ENCODE measurements around the gene KCTD20. TPM values are rescaled to one million over a fixed set of nuclear protein-coding genes. Genes with fewer than 3 reads are reported as not detected.

KCTD20 gene
- total RNA-seq, 1 experiment from 2014 or later: 41.6 TPM

- in situ Hi-C loops (cut with HindIII; ENCODE audit: low pct_unique_long_range_greater_than_20kb, low sequenced_read_pairs): no loop called here
These were observed 41.9 kb downstream of the KCTD20 start for GRCh38 chr6:36484736-36485135.

GRCh38 chr6:36487698-36488097 is 44.9 kb downstream of the KCTD20 start:
- DNase-seq (ENCODE audit: low read depth, low spot score): no peak
- BruUV-seq (replicated peaks): no TSS peak
- Histone ChIP-seq H3K4me1 (ENCODE audit: control insufficient read depth, insufficient read depth, low read length) (no peaks in the 10 kb centered on the region), H3K27me3 (ENCODE audit: control insufficient read depth, insufficient read depth, low read length) (no peaks in the 10 kb centered on the region), H3K9me3 (ENCODE audit: control insufficient read depth, insufficient read depth, low read depth, low read length) (no peaks in the 10 kb centered on the region), H3K36me3 (ENCODE audit: control insufficient read depth, insufficient read depth, low read length) (no peaks in the 10 kb centered on the region), H3K4me3 (ENCODE audit: low read depth in 2 of 2, low read length in 2 of 2) (no peak overlapping the region), H3K27ac (ENCODE audit: low read length) (no peak overlapping the region)
- CTCF ChIA-PET: no interaction called here
- TF ChIP-seq REST (IDR thresholded peaks at IDR 0.05; ENCODE audit: insufficient read depth in 1 of 2, low read depth in 2 of 2, low read length in 1 of 2): no peak
- no peak for TF ChIP-seq POLR2AphosphoS5 (IDR thresholded peaks at IDR 0.05; ENCODE audit: low read depth, low read length)
- TF ChIP-seq TCF7L2 (IDR thresholded peaks at IDR 0.05; ENCODE audit: low read depth, low read length): no peak
- no peak for TF ChIP-seq CTCF (IDR thresholded peaks at IDR 0.05)
- no peak for TF ChIP-seq SIN3A (IDR thresholded peaks at IDR 0.05; ENCODE audit: borderline replicate concordance, insufficient read depth, low read depth, low read length)
- in situ Hi-C loops (cut with HindIII; ENCODE audit: low pct_unique_long_range_greater_than_20kb, low sequenced_read_pairs): no loop called here
- POLR2A ChIA-PET: no interaction called here
- ATAC-seq: no peak
- intact Hi-C loops (cut with micrococcal nuclease; ENCODE audit: unreplicated experiment): no loop called here

More at GRCh38 chr6:36484736-36485135, 41.9 kb downstream of the KCTD20 start:
- CTCF ChIA-PET: no interaction called here
- no peaks in the 10 kb centered on the region for H3K4me1 ChIP-seq (ENCODE audit: control insufficient read depth, insufficient read depth, low read length)
- H3K4me3 ChIP-seq (ENCODE audit: low read depth in 2 of 2, low read length in 2 of 2): no peak overlapping the region
- no peak overlapping the region for H3K27ac ChIP-seq (ENCODE audit: low read length)
- no peak for ATAC-seq
- BruUV-seq (replicated peaks): no TSS peak
- POLR2A ChIA-PET: interaction anchor here (0.6 kb wide), 1 partner anchor 16 kb away, joined by 5 read pairs; no protein-coding TSS in a partner anchor
- no peaks in the 10 kb centered on the region for H3K27me3 ChIP-seq (ENCODE audit: control insufficient read depth, insufficient read depth, low read length)
- H3K36me3 ChIP-seq (ENCODE audit: control insufficient read depth, insufficient read depth, low read length): peaks cover 5% of the 10 kb centered on the region; the same call in 1 of the 2 replicates
- DNase-seq (ENCODE audit: low read depth, low spot score): no peak
- TF ChIP-seq CTCF (IDR thresholded peaks at IDR 0.05) (no peak), POLR2AphosphoS5 (IDR thresholded peaks at IDR 0.05; ENCODE audit: low read depth, low read length) (no peak), SIN3A (IDR thresholded peaks at IDR 0.05; ENCODE audit: borderline replicate concordance, insufficient read depth, low read depth, low read length) (no peak), REST (IDR thresholded peaks at IDR 0.05; ENCODE audit: insufficient read depth in 1 of 2, low read depth in 2 of 2, low read length in 1 of 2) (no peak), TCF7L2 (IDR thresholded peaks at IDR 0.05; ENCODE audit: low read depth, low read length) (no peak)
- intact Hi-C loops (cut with micrococcal nuclease; ENCODE audit: unreplicated experiment): no loop called here
- H3K9me3 ChIP-seq (ENCODE audit: control insufficient read depth, insufficient read depth, low read depth, low read length): no peaks in the 10 kb centered on the region

Measured in Panc1 (cell line).